IMR-90 (cell line): ENCODE measurements around the gene HIPK3. TPM values are rescaled to one million over a fixed set of nuclear protein-coding genes. Genes with fewer than 3 reads are reported as not detected.

Source experiments
- ATAC-seq: fragments of 200-7000 bp; cut with Tn5 transposase; 2 replicates; pipeline ENCODE4 v1.9.1; 2020; ENCODE audit warnings: low read depth, mild to moderate bottlenecking, moderate library complexity
- BruUV-seq: library from RNA; stranded (reverse); fragments of 400-500 nt; replicated peaks from 2 replicates; lab custom pipeline; 2021; lab: Mats Ljungman, UMichigan
- CTCF ChIA-PET: fragments of 300-600 bp; formaldehyde crosslinking; extraction: SDS; loops from one replicate; lab custom pipeline; 2021; ENCODE audit warnings: antibody characterized with exemption; lab: Yijun Ruan, JAX
- POLR2A ChIA-PET: fragments of 300-600 bp; sonication (Branson Sonifier 250); formaldehyde crosslinking; loops from one replicate; lab custom pipeline; 2022; ENCODE audit warnings: antibody characterized with exemption; ENCODE audit not compliant: unreplicated experiment; lab: Charles Lee
- DNase-seq: peaks from one replicate; pipeline ENCODE4 v3.0.0; 2013
- H2AFZ ChIP-seq: replicated peaks from 2 replicates; pipeline ENCODE3; 2013; ENCODE audit warnings: low read length, mild to moderate bottlenecking; ENCODE audit not compliant: poor library complexity
- H2AK5ac ChIP-seq: 2 replicates; pipeline ENCODE4 v1.6.1; 2013; ENCODE audit warnings: low read depth, low read length, inconsistent platforms
- H2AK9ac ChIP-seq: replicated peaks from 2 replicates; pipeline ENCODE3; 2013; ENCODE audit warnings: mild to moderate bottlenecking, low read depth, low read length, moderate library complexity; ENCODE audit not compliant: poor library complexity
- H2BK120ac ChIP-seq: 2 replicates; pipeline ENCODE4 v1.6.1; 2013; ENCODE audit warnings: low read depth, low read length, inconsistent platforms
- H2BK15ac ChIP-seq: 3 replicates; pipeline ENCODE4 v1.6.1; 2013; ENCODE audit warnings: low read depth, low read length, inconsistent platforms
- H2BK20ac ChIP-seq: 2 replicates; pipeline ENCODE4 v1.6.1; 2013; ENCODE audit warnings: low read depth, mild to moderate bottlenecking, inconsistent platforms, low read length, moderate library complexity
- H2BK5ac ChIP-seq: 2 replicates; pipeline ENCODE4 v1.6.1; 2013; ENCODE audit warnings: mild to moderate bottlenecking, low read depth, low read length, inconsistent platforms; ENCODE audit not compliant: poor library complexity, severe bottlenecking
- H3K14ac ChIP-seq: replicated peaks from 2 replicates; pipeline ENCODE4 v1.6.1; 2013; ENCODE audit warnings: low read depth, low read length, inconsistent platforms
- H3K18ac ChIP-seq: 2 replicates; pipeline ENCODE4 v1.6.1; 2013; ENCODE audit warnings: low read depth, low read length, control low read depth
- H3K23ac ChIP-seq: 2 replicates; pipeline ENCODE4 v1.6.1; 2013; ENCODE audit warnings: low read depth, low read length, inconsistent platforms
- H3K27ac ChIP-seq: 2 replicates; pipeline ENCODE4 v1.5.1; 2013; ENCODE audit warnings: mild to moderate bottlenecking, control low read depth, low read length; ENCODE audit not compliant: insufficient read depth
- H3K27me3 ChIP-seq: 2 replicates; pipeline ENCODE4 v1.6.1; 2013; ENCODE audit warnings: low read length; ENCODE audit not compliant: control insufficient read depth, insufficient read depth
- H3K36me3 ChIP-seq: 2 replicates; pipeline ENCODE4 v1.6.1; 2013; ENCODE audit warnings: low read length, mixed read lengths; ENCODE audit not compliant: control insufficient read depth, insufficient read depth
- H3K4ac ChIP-seq: 2 replicates; pipeline ENCODE4 v1.6.1; 2013; ENCODE audit warnings: low read depth, low read length, inconsistent platforms
- H3K4me1 ChIP-seq: 2 replicates; pipeline ENCODE4 v1.6.1; 2013; ENCODE audit warnings: low read length, mixed read lengths; ENCODE audit not compliant: control insufficient read depth, insufficient read depth
- H3K4me2 ChIP-seq: 2 replicates; pipeline ENCODE4 v1.6.1; 2013; ENCODE audit warnings: low read depth, mild to moderate bottlenecking, control low read depth, low read length, moderate library complexity
- H3K4me3 ChIP-seq: 2 replicates; pipeline ENCODE4 v1.5.1; 2013; ENCODE audit warnings: low read depth, mild to moderate bottlenecking, control low read depth, low read length, moderate library complexity; ENCODE audit not compliant: insufficient read depth
- H3K56ac ChIP-seq: 2 replicates; pipeline ENCODE4 v1.6.1; 2013; ENCODE audit warnings: low read length, inconsistent platforms; ENCODE audit not compliant: insufficient read depth; ENCODE audit errors: extremely low read depth
- H3K79me1 ChIP-seq, 2 experiments: 2 replicates each; pipeline ENCODE4 v1.6.1; 2013; ENCODE audit warnings: low read length in 2 of 2, inconsistent platforms in 1 of 2, low read depth in 1 of 2
- H3K9ac ChIP-seq: 2 replicates; pipeline ENCODE4 v1.6.1; 2013; ENCODE audit warnings: low read depth, low read length, control low read depth
- H3K9me1 ChIP-seq: 2 replicates; pipeline ENCODE4 v1.6.1; 2013; ENCODE audit warnings: low read length, inconsistent platforms; ENCODE audit not compliant: insufficient read depth
- H3K9me3 ChIP-seq: 2 replicates; pipeline ENCODE4 v1.6.1; 2013; ENCODE audit warnings: low read length; ENCODE audit not compliant: control insufficient read depth, insufficient read depth
- H4K20me1 ChIP-seq: 2 replicates; pipeline ENCODE4 v1.6.1; 2013; ENCODE audit warnings: low read length, inconsistent platforms; ENCODE audit not compliant: insufficient read depth
- H4K5ac ChIP-seq: 2 replicates; pipeline ENCODE4 v1.6.1; 2013; ENCODE audit warnings: mild to moderate bottlenecking, low read depth, low read length, control low read depth
- H4K8ac ChIP-seq, 2 experiments: 2 replicates each; pipeline ENCODE4 v1.6.1; 2013; ENCODE audit warnings: low read depth in 2 of 2, low read length in 2 of 2, control low read depth in 1 of 2, inconsistent platforms in 1 of 2
- H4K91ac ChIP-seq: 2 replicates; pipeline ENCODE4 v1.6.1; 2013; ENCODE audit warnings: low read depth, low read length, inconsistent platforms; ENCODE audit not compliant: insufficient read depth
- FOS ChIP-seq: fragments of 150-350 bp; IDR thresholded peaks from 2 replicates; pipeline ENCODE4 v1.6.1; 2016; ENCODE audit warnings: low read depth, low read length
- MAFK ChIP-seq: IDR thresholded peaks from 2 replicates; pipeline ENCODE4 v1.6.1; 2012; ENCODE audit warnings: low read depth, low read length, improper control_type of control experiment
- MAZ ChIP-seq: IDR thresholded peaks from 2 replicates; pipeline ENCODE4 v1.6.1; 2012; ENCODE audit warnings: low read depth, mild to moderate bottlenecking, low read length, improper control_type of control experiment, moderate library complexity, borderline replicate concordance
- MXI1 ChIP-seq: IDR thresholded peaks from 2 replicates; pipeline ENCODE4 v1.6.1; 2012; ENCODE audit warnings: low read depth, mild to moderate bottlenecking, low read length, moderate library complexity, borderline replicate concordance
- NFE2L2 ChIP-seq: fragments of 150-350 bp; IDR thresholded peaks from 2 replicates; pipeline ENCODE4 v1.6.1; 2016; ENCODE audit warnings: low read depth, mild to moderate bottlenecking, low read length
- dilution Hi-C: fragments of 300-500 bp; cut with HindIII; formaldehyde crosslinking; loops from one replicate; pipeline ENCODE4 v1.14.3; 2018; ENCODE audit warnings: low sequenced_read_pairs; ENCODE audit not compliant: unreplicated experiment
- in situ Hi-C: fragments of 300-500 bp; cut with MboI; formaldehyde crosslinking; loops from 3 replicates; pipeline ENCODE4 v1.14.3; 2019; ENCODE audit warnings: low sequenced_read_pairs, inconsistent platforms, mixed read lengths
- intact Hi-C: fragments of 100-400 bp; cut with micrococcal nuclease; formaldehyde crosslinking; loops from 2 replicates; pipeline ENCODE4 v1.10.0; 2022
- polyA plus RNA-seq, 3 experiments: library from polyadenylated mRNA; depleted of rRNA; stranded (reverse); fragments of >200 nt; gene quantifications; 2 replicates each; pipeline ENCODE4 v1.2.3, GENCODE V29; 2012; ENCODE audit warnings: low replicate concordance in 1 of 3
- total RNA-seq: library from RNA; depleted of rRNA; stranded (reverse); fragments of >200 nt; gene quantifications from 2 replicates; pipeline ENCODE4 v1.2.3, GENCODE V29; 2012

Gene HIPK3
- total and polyA plus RNA-seq, 2 of the 4 experiments (the other 2 are of a cell fraction), result 8.3 to 103 TPM

GRCh38 chr11:33280411-33280810 is 23.2 kb downstream of the HIPK3 start:
- dilution Hi-C loops, result no loop called here
- no peaks in the 10 kb centered on the region; the same call in 1 of the 2 replicates for H3K9me1 ChIP-seq
- TF ChIP-seq MAZ (no peak), FOS (no peak), MXI1 (no peak), NFE2L2 (no peak), MAFK (no peak)
- H3K23ac ChIP-seq, result no peak overlapping the region
- peaks cover 10 to 58% of the 10 kb centered on the region in 2 experiments; a peak in 3 of 4 replicates for H3K79me1 ChIP-seq
- no peak overlapping the region for H3K14ac ChIP-seq
- no peak overlapping the region for H2BK5ac ChIP-seq
- H4K91ac ChIP-seq, result no peak overlapping the region
- POLR2A ChIA-PET, result interaction anchor here (0.7 kb wide), 1 partner anchor 18 kb away, joined by 3 read pairs; no protein-coding TSS in a partner anchor
- H4K8ac ChIP-seq, result no peak overlapping the region
- no peak overlapping the region for H3K56ac ChIP-seq
- H2BK20ac ChIP-seq, result no peak overlapping the region
- ATAC-seq (no peak), DNase-seq (no peak)
- no peak overlapping the region for H2BK120ac ChIP-seq
- intact Hi-C loops, result no loop called here
- no peak overlapping the region for H3K4me2 ChIP-seq
- H3K9ac ChIP-seq, result no peak overlapping the region
- H2BK15ac ChIP-seq, result no peak overlapping the region
- peaks cover 94% of the 10 kb centered on the region for H4K20me1 ChIP-seq
- H2AK5ac ChIP-seq, result no peak overlapping the region
- no peak overlapping the region for H2AFZ ChIP-seq
- no peaks in the 10 kb centered on the region for H3K9me3 ChIP-seq
- H3K27me3 ChIP-seq, result no peaks in the 10 kb centered on the region
- no peaks in the 10 kb centered on the region for H3K4me1 ChIP-seq
- no peak overlapping the region for H2AK9ac ChIP-seq
- BruUV-seq, result no TSS peak
- no peak overlapping the region for H4K5ac ChIP-seq
- in situ Hi-C loops, result no loop called here
- CTCF ChIA-PET, result no interaction called here
- H3K36me3 ChIP-seq, result no peaks in the 10 kb centered on the region
- H3K27ac ChIP-seq, result no peak overlapping the region
- H3K4me3 ChIP-seq, result no peak overlapping the region
- no peak overlapping the region for H3K18ac ChIP-seq
- no peak overlapping the region for H3K4ac ChIP-seq
